ENCODE data around the gene BMPR1A. TPM values are rescaled to one million over a fixed set of nuclear protein-coding genes. Genes with fewer than 3 reads are reported as not detected.
"Not testable (repeated sequence)": the region's sequence is repeated elsewhere in the genome, so short reads cannot be mapped to it uniquely, and the experiment has no call there.

BMPR1A gene
- polyA plus RNA-seq, 2 of the 4 experiments (the other 2 are of a cell fraction), result 25.5 to 39.0 TPM

DNA sequence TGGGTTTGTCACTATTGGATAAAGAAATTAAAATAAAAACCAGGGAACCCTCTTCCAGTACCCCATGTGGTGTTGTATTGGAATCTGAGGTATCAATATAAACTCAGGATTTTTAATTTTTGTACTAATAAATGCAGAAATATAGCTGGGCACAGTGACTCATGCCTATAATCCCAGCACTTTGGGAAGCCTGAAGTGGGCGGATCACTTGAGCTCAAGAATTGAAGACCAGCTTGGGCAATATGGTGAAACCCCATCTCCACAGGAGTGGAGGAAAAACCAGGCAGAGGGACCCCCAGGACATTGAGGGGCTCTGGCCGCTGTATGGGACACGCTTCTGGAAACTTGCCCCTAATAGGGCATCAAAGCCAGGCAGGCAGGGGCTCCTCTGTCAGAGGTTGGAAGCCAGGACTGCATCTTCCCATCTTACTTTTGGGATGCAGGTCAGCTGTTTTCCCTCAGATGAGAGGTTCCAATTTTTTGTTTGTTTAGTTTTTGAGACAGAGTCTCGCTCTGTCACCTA is 222.9 kb downstream of the BMPR1A start:
- ChIA-PET POLR2A (no interaction called here), CTCF (interaction anchor here (1.1 to 1.4 kb wide), 2 partner anchors 10 to 13 kb away, joined by 3 to 4 read pairs; no protein-coding TSS in a partner anchor)
- DNase-seq (ENCODE audit: low read depth in 1 of 2, low spot score in 1 of 2) (no peak), FAIRE-seq (no peak), ATAC-seq (0 out of 6 replicates have a peak, but pooled peaks of 1 of the 2 experiments have one; percentile 22)
- TF ChIP-seq HES2 (IDR thresholded peaks at IDR 0.05), result no peak
- TF ChIP-seq ZFP36 (IDR thresholded peaks at IDR 0.05; ENCODE audit: borderline replicate concordance, partially characterized antibody), result no peak
- TF ChIP-seq GATA3 (IDR thresholded peaks at IDR 0.05; ENCODE audit: borderline replicate concordance), result no peak
- TF ChIP-seq HOXB13 (CRISPR knock-in tag; IDR thresholded peaks at IDR 0.05; ENCODE audit: low read depth), result no peak
- TF ChIP-seq MAZ (IDR thresholded peaks at IDR 0.05; ENCODE audit: borderline replicate concordance, low read depth, low read length), result no peak
- no peak for TF ChIP-seq CEBPB (IDR thresholded peaks at IDR 0.05)
- TF ChIP-seq CHD4 (IDR thresholded peaks at IDR 0.05; ENCODE audit: borderline replicate concordance), result no peak
- TF ChIP-seq ZNF302 (CRISPR knock-in tag; IDR thresholded peaks at IDR 0.05), result no peak
- no peak for TF ChIP-seq RNF2 (IDR thresholded peaks at IDR 0.05; ENCODE audit: borderline replicate concordance, low read depth)
- TF ChIP-seq POLR2AphosphoS2 (conservative IDR thresholded peaks at IDR 0.05; ENCODE audit: low read length), result no peak
- no peak for TF ChIP-seq CHD2 (IDR thresholded peaks at IDR 0.05; ENCODE audit: low read length, partially characterized antibody)
- no peak for TF ChIP-seq POLR2A (IDR thresholded peaks at IDR 0.05; ENCODE audit: low read length)
- TF ChIP-seq FOSL2 (IDR thresholded peaks at IDR 0.05), result no peak
- TF ChIP-seq FOSL2 (CRISPR knock-in tag; IDR thresholded peaks at IDR 0.05), result no peak
- no peak for TF ChIP-seq HOXB5 (CRISPR knock-in tag; IDR thresholded peaks at IDR 0.05)
- no peak for TF ChIP-seq MYC (IDR thresholded peaks at IDR 0.05; ENCODE audit: borderline replicate concordance, low read length)
- WGBS (ENCODE audit: missing lambda C conversion rate), result 87% methylated on average over 4 of the region's 4 CpGs
- H3K4me1 ChIP-seq, result peaks cover 26% of the 10 kb centered on the region
- H3K9me3 ChIP-seq, result no peaks in the 10 kb centered on the region
- no peak overlapping the region for H3K4me3 ChIP-seq
- H3K27ac ChIP-seq, result no peak overlapping the region
- peak overlapping the region; percentile 32; the same call in 1 of the 3 replicates for H3K4me2 ChIP-seq

GRCh38 chr10:86979977-86980448 is 223.6 kb downstream of the BMPR1A start:
- ChIA-PET POLR2A (no interaction called here), CTCF (interaction anchor here (1.1 to 1.4 kb wide), 2 partner anchors 9 to 13 kb away, joined by 3 to 4 read pairs; no protein-coding TSS in a partner anchor)
- ATAC-seq (peak; percentile 56 to 68; a peak in 5 of 6 replicates), FAIRE-seq (no peak), DNase-seq (ENCODE audit: low read depth in 1 of 2, low spot score in 1 of 2) (peak in 1 of 2 experiments; percentile 43)
- no peaks in the 10 kb centered on the region for H3K9me3 ChIP-seq
- no peak overlapping the region for H3K4me3 ChIP-seq
- H3K4me2 ChIP-seq, result peak overlapping the region; percentile 32
- peaks cover 23% of the 10 kb centered on the region for H3K4me1 ChIP-seq
- H3K27ac ChIP-seq, result peak overlapping the region; percentile 5 to 29; a peak in 3 of 6 replicates
- no peak for TF ChIP-seq POLR2AphosphoS2 (conservative IDR thresholded peaks at IDR 0.05; ENCODE audit: low read length)
- TF ChIP-seq HMGXB4 (CRISPR knock-in tag; IDR thresholded peaks at IDR 0.05; ENCODE audit: borderline replicate concordance), result no peak
- TF ChIP-seq ZFP36 (IDR thresholded peaks at IDR 0.05; ENCODE audit: borderline replicate concordance, partially characterized antibody), result no peak
- TF ChIP-seq, protein P1, sequence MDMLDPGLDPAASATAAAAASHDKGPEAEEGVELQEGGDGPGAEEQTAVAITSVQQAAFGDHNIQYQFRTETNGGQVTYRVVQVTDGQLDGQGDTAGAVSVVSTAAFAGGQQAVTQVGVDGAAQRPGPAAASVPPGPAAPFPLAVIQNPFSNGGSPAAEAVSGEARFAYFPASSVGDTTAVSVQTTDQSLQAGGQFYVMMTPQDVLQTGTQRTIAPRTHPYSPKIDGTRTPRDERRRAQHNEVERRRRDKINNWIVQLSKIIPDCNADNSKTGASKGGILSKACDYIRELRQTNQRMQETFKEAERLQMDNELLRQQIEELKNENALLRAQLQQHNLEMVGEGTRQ (IDR thresholded peaks at IDR 0.05), result no peak
- TF ChIP-seq ZSCAN20 (CRISPR knock-in tag; IDR thresholded peaks at IDR 0.05), result no peak
- TF ChIP-seq FOXS1 (CRISPR knock-in tag; IDR thresholded peaks at IDR 0.05), result no peak
- 25% methylated on average over 3 of the region's 3 CpGs for WGBS (ENCODE audit: missing lambda C conversion rate)

DNA sequence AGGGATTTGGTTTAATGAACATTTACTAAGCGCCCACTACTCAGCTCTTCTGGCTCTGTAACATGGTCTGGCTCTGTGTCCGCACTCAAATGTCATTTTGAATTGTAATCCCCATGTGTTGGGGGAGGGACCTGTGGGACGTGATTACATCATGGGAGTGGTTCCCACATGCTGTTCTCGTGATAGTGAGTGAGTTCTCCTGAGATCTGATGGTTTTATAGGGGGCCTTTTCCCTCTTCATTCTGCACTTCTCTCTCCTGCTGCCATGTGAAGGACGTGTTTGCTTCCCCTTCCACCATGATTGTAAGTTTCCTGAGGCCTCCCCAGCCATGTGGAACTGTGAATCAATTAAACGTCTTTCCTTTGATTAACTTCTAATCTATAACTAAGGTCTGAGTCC is 224.6 kb downstream of the BMPR1A start:
- ATAC-seq; H3K4me2 ChIP-seq; H3K4me3 ChIP-seq; DNase-seq (ENCODE audit: low read depth in 1 of 2, low spot score in 1 of 2); H3K27ac ChIP-seq; POLR2A ChIA-PET; H3K9me3 ChIP-seq; CTCF ChIA-PET; FAIRE-seq: not testable (repeated sequence)
- 77% methylated on average over 6 of the region's 6 CpGs for WGBS (ENCODE audit: missing lambda C conversion rate)
- H3K4me1 ChIP-seq, result peaks cover 23% of the 10 kb centered on the region
